GM23338 (cell line): ENCODE measurements around the gene HHIPL1. TPM values are rescaled to one million over a fixed set of nuclear protein-coding genes. Genes with fewer than 3 reads are reported as not detected.
A peak's percentile ranks its signal among the peaks of the same experiment; 100 is the strongest.

Source experiments
- ATAC-seq: fragments of 200-7000 bp; cut with Tn5 transposase; 3 replicates; pipeline ENCODE4 v1.9.1; 2020
- DNase-seq: peaks from one replicate; pipeline ENCODE4 v3.0.0-alpha.2; 2015; ENCODE audit warnings: low spot score
- H2AFZ ChIP-seq: fragments of 200-600 bp; sonication (generic); 2 replicates; pipeline ENCODE4 v1.8.0; 2016; ENCODE audit warnings: antibody characterized with exemption, mild to moderate bottlenecking, moderate library complexity
- H3F3A ChIP-seq: fragments of 200-600 bp; sonication (generic); replicated peaks from 2 replicates; pipeline ENCODE4 v1.8.0; 2017; ENCODE audit warnings: antibody characterized with exemption, mixed run types, low read depth
- H3K27ac ChIP-seq: fragments of 200-600 bp; sonication (generic); 2 replicates; pipeline ENCODE4 v1.6.1; 2016; ENCODE audit warnings: low read depth
- H3K27me3 ChIP-seq: fragments of 200-600 bp; sonication (generic); 2 replicates; pipeline ENCODE4 v1.8.0; 2016; ENCODE audit warnings: mild to moderate bottlenecking, mixed run types, moderate library complexity; ENCODE audit not compliant: insufficient read depth
- H3K36me3 ChIP-seq: fragments of 200-600 bp; sonication (generic); 2 replicates; pipeline ENCODE4 v1.8.0; 2016; ENCODE audit warnings: mild to moderate bottlenecking; ENCODE audit not compliant: insufficient read depth
- H3K4me1 ChIP-seq: fragments of 200-600 bp; sonication (generic); 2 replicates; pipeline ENCODE4 v1.8.0; 2016; ENCODE audit warnings: mild to moderate bottlenecking, moderate library complexity; ENCODE audit not compliant: insufficient read depth
- H3K4me2 ChIP-seq: fragments of 200-600 bp; sonication (generic); 2 replicates; pipeline ENCODE4 v1.7.1; 2017; ENCODE audit warnings: mixed run types
- H3K4me3 ChIP-seq: fragments of 200-600 bp; sonication (generic); 2 replicates; pipeline ENCODE4 v1.6.1; 2016; ENCODE audit warnings: mixed run types
- H3K79me2 ChIP-seq: fragments of 200-600 bp; sonication (generic); replicated peaks from 2 replicates; pipeline ENCODE4 v1.8.0; 2017; ENCODE audit warnings: mild to moderate bottlenecking; ENCODE audit not compliant: insufficient read depth
- H3K9me2 ChIP-seq: fragments of 200-600 bp; sonication (generic); 2 replicates; pipeline ENCODE4 v1.8.0; 2017; ENCODE audit not compliant: insufficient read depth
- H4K20me1 ChIP-seq: fragments of 200-600 bp; sonication (generic); replicated peaks from 2 replicates; pipeline ENCODE4 v1.8.0; 2017; ENCODE audit warnings: mild to moderate bottlenecking; ENCODE audit not compliant: insufficient read depth
- H3K27ac Mint-ChIP-seq: 2 replicates; pipeline ENCODE4 v1.8.0; 2020; ENCODE audit warnings: inconsistent platforms, mild to moderate bottlenecking, moderate library complexity, mixed read lengths
- H3K27me3 Mint-ChIP-seq: 3 replicates; pipeline ENCODE4 v1.8.0; 2022; ENCODE audit warnings: low read depth, mild to moderate bottlenecking, moderate library complexity, mixed read lengths, inconsistent platforms; ENCODE audit not compliant: insufficient read depth, poor library complexity
- H3K36me3 Mint-ChIP-seq: 3 replicates; pipeline ENCODE4 v1.8.0; 2021; ENCODE audit warnings: low read depth, mild to moderate bottlenecking, inconsistent platforms, moderate library complexity, mixed read lengths
- H3K4me1 Mint-ChIP-seq: 3 replicates; pipeline ENCODE4 v1.8.0; 2020; ENCODE audit warnings: mild to moderate bottlenecking, inconsistent platforms, mixed read lengths
- H3K4me3 Mint-ChIP-seq: 3 replicates; pipeline ENCODE4 v1.8.0; 2021; ENCODE audit warnings: moderate library complexity, mild to moderate bottlenecking, inconsistent platforms, mixed read lengths
- H3K9me3 Mint-ChIP-seq: 3 replicates; pipeline ENCODE4 v1.8.0; 2020; ENCODE audit warnings: moderate library complexity, mild to moderate bottlenecking, inconsistent platforms, mixed read lengths
- EZH2phosphoT487 ChIP-seq: fragments of 200-600 bp; sonication (generic); IDR thresholded peaks from one replicate; pipeline ENCODE4 v1.8.1; 2018; ENCODE audit warnings: antibody characterized with exemption; ENCODE audit not compliant: unreplicated experiment
- JUNB ChIP-seq: IDR thresholded peaks from one replicate; pipeline ENCODE4 v1.6.1; 2016; ENCODE audit warnings: antibody characterized with exemption; ENCODE audit not compliant: unreplicated experiment
- STAT1 ChIP-seq: IDR thresholded peaks from one replicate; pipeline ENCODE4 v1.6.1; 2016; ENCODE audit warnings: antibody characterized with exemption; ENCODE audit not compliant: unreplicated experiment
- polyA plus RNA-seq: library from polyadenylated mRNA; unstranded; fragments of >200 nt; fragmentation: Nextera tagmentation; extraction: Ambion mirVana; gene quantifications from 2 replicates; pipeline ENCODE4 v1.2.1, GENCODE V29; 2016
- total RNA-seq: library from RNA; depleted of rRNA; stranded (reverse); fragments of >200 nt; shearing (Covaris generic); gene quantifications from 2 replicates; pipeline ENCODE4 v1.2.3, GENCODE V29; 2014
- TF ChIP-seq, protein P1 (sequence below): IDR thresholded peaks from 2 replicates; pipeline ENCODE4 v1.6.1; 2016; ENCODE audit warnings: antibody characterized with exemption
- TF ChIP-seq, protein P2 (sequence below): IDR thresholded peaks from one replicate; pipeline ENCODE4 v1.6.1; 2018; ENCODE audit warnings: antibody characterized with exemption; ENCODE audit not compliant: unreplicated experiment
- TF ChIP-seq, protein P3 (sequence below), 2 experiments: fragments of 200-600 bp in 1 of 2; sonication (generic) in 1 of 2; conservative IDR thresholded peaks; 2 replicates each; pipeline versions ENCODE4 v1.5.1 to v1.6.1; 2016 to 2017; ENCODE audit warnings: antibody characterized with exemption in 2 of 2, low read depth in 2 of 2, mild to moderate bottlenecking in 2 of 2, moderate library complexity in 1 of 2

HHIPL1 gene
- total and polyA plus RNA-seq, 2 experiments from 2014 or later: 1.9 to 2.0 TPM

DNA sequence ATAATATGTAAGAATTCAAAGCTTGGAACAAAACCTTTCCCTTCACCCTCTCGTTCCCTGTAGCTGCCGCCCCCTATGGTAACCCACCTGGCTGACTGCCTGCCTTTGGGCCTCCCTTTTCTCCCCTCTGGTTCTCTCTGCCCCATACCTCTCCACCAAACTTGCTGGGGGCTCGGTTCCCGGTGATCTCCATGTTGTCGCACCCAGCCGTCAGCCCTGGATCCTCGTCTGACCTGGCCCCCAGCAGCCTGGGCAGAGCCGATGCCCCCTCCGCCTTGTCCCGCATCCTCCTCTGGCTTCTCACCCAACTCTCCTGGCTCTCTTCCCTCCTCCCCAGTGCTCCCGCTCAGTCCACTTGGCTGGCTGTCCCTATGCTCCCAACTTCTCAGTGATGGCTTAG, 43.7 kb downstream of the HHIPL1 start:
- Mint-ChIP-seq H3K9me3 (no peaks in the 10 kb centered on the region), H3K27me3 (peaks cover 7% of the 10 kb centered on the region), H3K27ac (no peak overlapping the region), H3K36me3 (no peaks in the 10 kb centered on the region; the same call in 2 of the 3 replicates), H3K4me3 (no peak overlapping the region; the same call in 2 of the 3 replicates), H3K4me1 (peaks cover 30% of the 10 kb centered on the region)
- no peak overlapping the region for H3K27ac ChIP-seq
- H3K27me3 ChIP-seq: no peaks in the 10 kb centered on the region
- no peak overlapping the region for H3K4me2 ChIP-seq
- H3K79me2 ChIP-seq: no peaks in the 10 kb centered on the region
- peaks cover 11% of the 10 kb centered on the region for H3K4me1 ChIP-seq
- no peaks in the 10 kb centered on the region for H3K9me2 ChIP-seq
- H2AFZ ChIP-seq: peak overlapping the region; percentile 35; the same call in 1 of the 2 replicates
- no peak for DNase-seq
- no peak overlapping the region for H3K4me3 ChIP-seq
- no peaks in the 10 kb centered on the region for H4K20me1 ChIP-seq
- no peak for ATAC-seq
- H3K36me3 ChIP-seq: no peaks in the 10 kb centered on the region
- no peaks in the 10 kb centered on the region for H3F3A ChIP-seq
- TF ChIP-seq, protein P1, sequence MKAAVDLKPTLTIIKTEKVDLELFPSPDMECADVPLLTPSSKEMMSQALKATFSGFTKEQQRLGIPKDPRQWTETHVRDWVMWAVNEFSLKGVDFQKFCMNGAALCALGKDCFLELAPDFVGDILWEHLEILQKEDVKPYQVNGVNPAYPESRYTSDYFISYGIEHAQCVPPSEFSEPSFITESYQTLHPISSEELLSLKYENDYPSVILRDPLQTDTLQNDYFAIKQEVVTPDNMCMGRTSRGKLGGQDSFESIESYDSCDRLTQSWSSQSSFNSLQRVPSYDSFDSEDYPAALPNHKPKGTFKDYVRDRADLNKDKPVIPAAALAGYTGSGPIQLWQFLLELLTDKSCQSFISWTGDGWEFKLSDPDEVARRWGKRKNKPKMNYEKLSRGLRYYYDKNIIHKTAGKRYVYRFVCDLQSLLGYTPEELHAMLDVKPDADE: no peak
- TF ChIP-seq, protein P2, sequence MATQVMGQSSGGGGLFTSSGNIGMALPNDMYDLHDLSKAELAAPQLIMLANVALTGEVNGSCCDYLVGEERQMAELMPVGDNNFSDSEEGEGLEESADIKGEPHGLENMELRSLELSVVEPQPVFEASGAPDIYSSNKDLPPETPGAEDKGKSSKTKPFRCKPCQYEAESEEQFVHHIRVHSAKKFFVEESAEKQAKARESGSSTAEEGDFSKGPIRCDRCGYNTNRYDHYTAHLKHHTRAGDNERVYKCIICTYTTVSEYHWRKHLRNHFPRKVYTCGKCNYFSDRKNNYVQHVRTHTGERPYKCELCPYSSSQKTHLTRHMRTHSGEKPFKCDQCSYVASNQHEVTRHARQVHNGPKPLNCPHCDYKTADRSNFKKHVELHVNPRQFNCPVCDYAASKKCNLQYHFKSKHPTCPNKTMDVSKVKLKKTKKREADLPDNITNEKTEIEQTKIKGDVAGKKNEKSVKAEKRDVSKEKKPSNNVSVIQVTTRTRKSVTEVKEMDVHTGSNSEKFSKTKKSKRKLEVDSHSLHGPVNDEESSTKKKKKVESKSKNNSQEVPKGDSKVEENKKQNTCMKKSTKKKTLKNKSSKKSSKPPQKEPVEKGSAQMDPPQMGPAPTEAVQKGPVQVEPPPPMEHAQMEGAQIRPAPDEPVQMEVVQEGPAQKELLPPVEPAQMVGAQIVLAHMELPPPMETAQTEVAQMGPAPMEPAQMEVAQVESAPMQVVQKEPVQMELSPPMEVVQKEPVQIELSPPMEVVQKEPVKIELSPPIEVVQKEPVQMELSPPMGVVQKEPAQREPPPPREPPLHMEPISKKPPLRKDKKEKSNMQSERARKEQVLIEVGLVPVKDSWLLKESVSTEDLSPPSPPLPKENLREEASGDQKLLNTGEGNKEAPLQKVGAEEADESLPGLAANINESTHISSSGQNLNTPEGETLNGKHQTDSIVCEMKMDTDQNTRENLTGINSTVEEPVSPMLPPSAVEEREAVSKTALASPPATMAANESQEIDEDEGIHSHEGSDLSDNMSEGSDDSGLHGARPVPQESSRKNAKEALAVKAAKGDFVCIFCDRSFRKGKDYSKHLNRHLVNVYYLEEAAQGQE: no peak
- no peak for TF ChIP-seq JUNB
- TF ChIP-seq EZH2phosphoT487: no peak

DNA sequence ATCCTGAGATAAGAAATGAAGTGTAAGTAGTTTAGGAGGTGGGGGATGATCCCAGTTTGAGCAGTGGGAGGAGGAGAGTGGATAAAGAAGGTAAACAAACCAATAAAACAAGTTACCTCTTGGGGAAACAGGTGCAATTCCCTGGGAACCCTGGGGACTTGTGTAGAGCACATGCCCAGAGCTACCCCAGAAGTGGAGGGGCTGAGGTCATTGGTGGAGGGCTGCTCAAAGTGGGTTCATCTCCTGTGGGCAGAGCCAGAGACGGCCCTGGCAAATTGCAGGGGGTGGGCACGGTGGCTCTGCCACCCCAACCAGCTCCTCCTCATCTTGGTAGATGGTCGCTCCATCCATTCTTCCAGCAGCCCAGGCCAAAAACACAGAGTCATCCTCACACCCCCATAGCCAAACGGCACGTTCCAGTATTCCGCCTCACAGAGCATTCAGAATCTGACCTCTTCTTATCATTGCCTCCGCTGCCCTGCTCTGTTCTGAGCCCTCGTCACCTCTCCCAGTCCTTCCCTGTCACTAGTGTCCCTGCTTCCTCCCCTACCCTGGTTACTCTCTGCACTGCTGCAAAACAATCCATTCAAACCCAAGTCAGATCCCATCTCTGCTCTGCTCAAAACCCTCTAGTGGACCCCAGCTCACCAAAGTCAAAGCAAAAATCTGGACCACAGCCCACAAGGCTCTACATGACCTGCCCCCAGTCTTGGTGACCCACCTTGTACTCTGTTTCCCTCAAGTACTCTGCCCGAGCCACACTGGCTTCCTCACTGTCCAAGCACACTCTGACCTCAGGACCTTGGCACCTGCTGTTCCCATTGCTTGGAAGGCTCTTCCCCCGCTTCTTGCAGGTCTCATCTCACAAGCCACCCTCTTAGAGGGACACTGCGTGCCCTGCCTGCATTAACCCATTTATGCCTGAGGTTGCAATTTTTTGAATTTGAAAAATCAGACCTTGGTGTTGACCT, 44.6 kb downstream of the HHIPL1 start:
- no peak overlapping the region for H3K4me2 ChIP-seq
- H3K9me3 Mint-ChIP-seq: no peaks in the 10 kb centered on the region
- H3K79me2 ChIP-seq: no peaks in the 10 kb centered on the region
- H3F3A ChIP-seq: no peaks in the 10 kb centered on the region
- no peaks in the 10 kb centered on the region; the same call in 2 of the 3 replicates for H3K36me3 Mint-ChIP-seq
- H3K27ac Mint-ChIP-seq: no peak overlapping the region
- ATAC-seq (no peak), DNase-seq (no peak)
- peaks cover 30% of the 10 kb centered on the region for H3K4me1 Mint-ChIP-seq
- no peak overlapping the region for H3K4me3 Mint-ChIP-seq
- no peak overlapping the region for H3K4me3 ChIP-seq
- H3K4me1 ChIP-seq: peaks cover 11% of the 10 kb centered on the region
- no peak overlapping the region for H3K27ac ChIP-seq
- no peak overlapping the region for H2AFZ ChIP-seq
- H3K36me3 ChIP-seq: no peaks in the 10 kb centered on the region
- no peaks in the 10 kb centered on the region for H3K9me2 ChIP-seq
- H3K27me3 ChIP-seq: no peaks in the 10 kb centered on the region
- no peaks in the 10 kb centered on the region for H4K20me1 ChIP-seq
- peaks cover 4% of the 10 kb centered on the region for H3K27me3 Mint-ChIP-seq
- no peak for TF ChIP-seq STAT1
- TF ChIP-seq, protein P2: no peak
- TF ChIP-seq, protein P3, sequence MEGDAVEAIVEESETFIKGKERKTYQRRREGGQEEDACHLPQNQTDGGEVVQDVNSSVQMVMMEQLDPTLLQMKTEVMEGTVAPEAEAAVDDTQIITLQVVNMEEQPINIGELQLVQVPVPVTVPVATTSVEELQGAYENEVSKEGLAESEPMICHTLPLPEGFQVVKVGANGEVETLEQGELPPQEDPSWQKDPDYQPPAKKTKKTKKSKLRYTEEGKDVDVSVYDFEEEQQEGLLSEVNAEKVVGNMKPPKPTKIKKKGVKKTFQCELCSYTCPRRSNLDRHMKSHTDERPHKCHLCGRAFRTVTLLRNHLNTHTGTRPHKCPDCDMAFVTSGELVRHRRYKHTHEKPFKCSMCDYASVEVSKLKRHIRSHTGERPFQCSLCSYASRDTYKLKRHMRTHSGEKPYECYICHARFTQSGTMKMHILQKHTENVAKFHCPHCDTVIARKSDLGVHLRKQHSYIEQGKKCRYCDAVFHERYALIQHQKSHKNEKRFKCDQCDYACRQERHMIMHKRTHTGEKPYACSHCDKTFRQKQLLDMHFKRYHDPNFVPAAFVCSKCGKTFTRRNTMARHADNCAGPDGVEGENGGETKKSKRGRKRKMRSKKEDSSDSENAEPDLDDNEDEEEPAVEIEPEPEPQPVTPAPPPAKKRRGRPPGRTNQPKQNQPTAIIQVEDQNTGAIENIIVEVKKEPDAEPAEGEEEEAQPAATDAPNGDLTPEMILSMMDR (conservative IDR thresholded peaks at IDR 0.05; ENCODE audit: low read depth in 2 of 2): no peak
